Astrocyte of the cerebellum (primary cell): ENCODE measurements around the gene DNPEP.

Experiments used
- DNase-seq: peaks from one replicate; pipeline ENCODE4 v3.0.0-alpha.2; 2011; ENCODE audit warnings: low read depth
- H3K4me3 ChIP-seq: 2 replicates; pipeline ENCODE4 v1.5.1; 2011; ENCODE audit warnings: mild to moderate bottlenecking, low read depth, low read length, moderate library complexity
- in situ Hi-C: cut with HindIII; loops from 2 replicates; pipeline ENCODE4 v1.10.0; 2017; ENCODE audit warnings: low sequenced_read_pairs
- TF ChIP-seq, protein P1 (sequence below): IDR thresholded peaks from 2 replicates; pipeline ENCODE4 v1.5.1; 2012; ENCODE audit warnings: low read length, low read depth, moderate library complexity, mild to moderate bottlenecking; ENCODE audit errors: missing control alignments

The DNPEP gene

DNA sequence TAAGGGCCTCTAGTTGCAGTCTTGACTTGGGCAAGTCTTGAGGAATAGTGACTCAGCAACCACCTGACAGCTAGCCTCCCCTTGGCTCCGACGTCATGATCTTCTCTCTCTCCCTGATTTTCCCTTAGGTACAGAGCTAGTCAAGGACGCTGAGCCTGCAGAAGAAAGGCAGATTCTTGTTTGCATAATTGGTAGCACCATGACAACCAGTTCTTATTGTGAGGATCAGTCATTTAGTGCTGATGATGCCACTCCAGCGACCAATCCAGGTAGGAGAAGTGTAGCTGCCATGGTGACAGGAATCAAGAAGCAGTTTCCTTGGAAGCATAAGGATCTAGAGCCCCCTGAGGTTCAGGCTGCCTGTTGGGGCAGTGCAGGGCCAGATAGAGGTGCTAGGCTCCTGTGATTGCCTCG is 52.3 kb downstream of the DNPEP start:
- H3K4me3 ChIP-seq = no peak overlapping the region
- TF ChIP-seq, protein P1, sequence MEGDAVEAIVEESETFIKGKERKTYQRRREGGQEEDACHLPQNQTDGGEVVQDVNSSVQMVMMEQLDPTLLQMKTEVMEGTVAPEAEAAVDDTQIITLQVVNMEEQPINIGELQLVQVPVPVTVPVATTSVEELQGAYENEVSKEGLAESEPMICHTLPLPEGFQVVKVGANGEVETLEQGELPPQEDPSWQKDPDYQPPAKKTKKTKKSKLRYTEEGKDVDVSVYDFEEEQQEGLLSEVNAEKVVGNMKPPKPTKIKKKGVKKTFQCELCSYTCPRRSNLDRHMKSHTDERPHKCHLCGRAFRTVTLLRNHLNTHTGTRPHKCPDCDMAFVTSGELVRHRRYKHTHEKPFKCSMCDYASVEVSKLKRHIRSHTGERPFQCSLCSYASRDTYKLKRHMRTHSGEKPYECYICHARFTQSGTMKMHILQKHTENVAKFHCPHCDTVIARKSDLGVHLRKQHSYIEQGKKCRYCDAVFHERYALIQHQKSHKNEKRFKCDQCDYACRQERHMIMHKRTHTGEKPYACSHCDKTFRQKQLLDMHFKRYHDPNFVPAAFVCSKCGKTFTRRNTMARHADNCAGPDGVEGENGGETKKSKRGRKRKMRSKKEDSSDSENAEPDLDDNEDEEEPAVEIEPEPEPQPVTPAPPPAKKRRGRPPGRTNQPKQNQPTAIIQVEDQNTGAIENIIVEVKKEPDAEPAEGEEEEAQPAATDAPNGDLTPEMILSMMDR = no peak
- DNase-seq = no peak
- in situ Hi-C loops = no loop called here

DNA sequence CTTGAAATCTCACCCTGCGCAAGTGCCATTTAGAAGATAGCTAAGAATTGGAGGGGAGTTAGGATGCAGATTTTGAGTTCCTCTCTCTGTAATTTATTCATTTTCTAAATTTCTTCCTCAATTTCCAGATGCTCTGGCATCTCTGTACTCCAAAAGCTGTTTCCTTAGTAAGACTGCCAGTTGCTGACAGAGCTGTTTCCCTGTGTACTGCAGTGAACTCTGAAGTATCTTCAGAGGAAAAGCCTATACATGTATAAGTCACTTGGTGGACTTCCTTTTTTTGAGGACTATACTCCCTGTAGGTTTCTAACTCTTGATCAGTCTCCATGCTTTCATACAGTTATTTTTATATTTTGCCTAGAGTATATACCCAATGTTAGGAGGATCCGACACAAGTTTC is 53.6 kb downstream of the DNPEP start:
- H3K4me3 ChIP-seq = no peak overlapping the region
- DNase-seq = no peak
- in situ Hi-C loops = no loop called here
- TF ChIP-seq, protein P1 = no peak

GRCh38 chr2:219332542-219332941 is 55.2 kb downstream of the DNPEP start, which contains the start of gene RESP18:
Gene RESP18, minus strand, starts transcription at chr2:219332744.
- no peak within 1 kb of the TSS for H3K4me3 ChIP-seq
- TF ChIP-seq, protein P1 = no peak
- in situ Hi-C loops = no loop called here
- no peak for DNase-seq

GRCh38 chr2:219331560-219332213 is 56.0 kb downstream of the DNPEP start:
- in situ Hi-C loops = no loop called here
- DNase-seq = no peak
- TF ChIP-seq, protein P1 = no peak

GRCh38 chr2:219327719-219328118 is 60.0 kb downstream of the DNPEP start:
- TF ChIP-seq, protein P1 = no peak
- no peak for DNase-seq
- in situ Hi-C loops = no loop called here
- H3K4me3 ChIP-seq = no peak overlapping the region

More at GRCh38 chr2:219331560-219332213, 56.0 kb downstream of the DNPEP start:
- no peak overlapping the region for H3K4me3 ChIP-seq

GRCh38 chr2:219325657-219326315 is 61.9 kb downstream of the DNPEP start:
- in situ Hi-C loops = no loop called here
- H3K4me3 ChIP-seq = no peak overlapping the region
- TF ChIP-seq, protein P1 = no peak
- no peak for DNase-seq
